GM12875 (cell line): ENCODE results near the gene FGGY.

Experiments used
- H3K4me3 ChIP-seq: one replicate; pipeline ENCODE4 v1.5.1; 2011; ENCODE audit warnings: low read depth, low read length, control low read depth
- TF ChIP-seq, protein P1 (sequence below): IDR thresholded peaks from 2 replicates; pipeline ENCODE4 v1.5.1; 2011; ENCODE audit warnings: low read depth, mild to moderate bottlenecking, control low read depth, inconsistent platforms, low read length, moderate library complexity, borderline replicate concordance; ENCODE audit not compliant: insufficient read depth

Gene FGGY

DNA sequence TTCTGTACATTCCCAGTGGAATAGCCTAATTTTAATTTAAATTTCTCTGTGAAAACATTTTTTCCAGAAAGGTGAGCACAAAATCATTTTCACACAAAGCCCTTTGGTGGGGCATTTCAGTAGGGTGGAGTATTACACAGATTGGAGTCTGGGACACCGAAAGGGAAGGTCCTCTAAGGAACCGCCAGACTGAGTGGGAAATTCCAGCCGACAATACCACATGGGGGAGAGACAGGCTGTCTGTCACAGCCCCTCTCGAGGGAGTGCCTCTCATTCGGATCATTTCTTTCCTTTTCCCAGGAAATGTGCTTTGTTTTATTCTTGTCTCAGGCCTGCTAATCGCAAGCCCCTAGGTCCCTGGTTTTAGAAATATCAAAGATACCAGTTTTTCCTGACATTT, 367.3 kb downstream of the FGGY start:
- TF ChIP-seq, protein P1, sequence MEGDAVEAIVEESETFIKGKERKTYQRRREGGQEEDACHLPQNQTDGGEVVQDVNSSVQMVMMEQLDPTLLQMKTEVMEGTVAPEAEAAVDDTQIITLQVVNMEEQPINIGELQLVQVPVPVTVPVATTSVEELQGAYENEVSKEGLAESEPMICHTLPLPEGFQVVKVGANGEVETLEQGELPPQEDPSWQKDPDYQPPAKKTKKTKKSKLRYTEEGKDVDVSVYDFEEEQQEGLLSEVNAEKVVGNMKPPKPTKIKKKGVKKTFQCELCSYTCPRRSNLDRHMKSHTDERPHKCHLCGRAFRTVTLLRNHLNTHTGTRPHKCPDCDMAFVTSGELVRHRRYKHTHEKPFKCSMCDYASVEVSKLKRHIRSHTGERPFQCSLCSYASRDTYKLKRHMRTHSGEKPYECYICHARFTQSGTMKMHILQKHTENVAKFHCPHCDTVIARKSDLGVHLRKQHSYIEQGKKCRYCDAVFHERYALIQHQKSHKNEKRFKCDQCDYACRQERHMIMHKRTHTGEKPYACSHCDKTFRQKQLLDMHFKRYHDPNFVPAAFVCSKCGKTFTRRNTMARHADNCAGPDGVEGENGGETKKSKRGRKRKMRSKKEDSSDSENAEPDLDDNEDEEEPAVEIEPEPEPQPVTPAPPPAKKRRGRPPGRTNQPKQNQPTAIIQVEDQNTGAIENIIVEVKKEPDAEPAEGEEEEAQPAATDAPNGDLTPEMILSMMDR: no peak
- no peak overlapping the region for H3K4me3 ChIP-seq

DNA sequence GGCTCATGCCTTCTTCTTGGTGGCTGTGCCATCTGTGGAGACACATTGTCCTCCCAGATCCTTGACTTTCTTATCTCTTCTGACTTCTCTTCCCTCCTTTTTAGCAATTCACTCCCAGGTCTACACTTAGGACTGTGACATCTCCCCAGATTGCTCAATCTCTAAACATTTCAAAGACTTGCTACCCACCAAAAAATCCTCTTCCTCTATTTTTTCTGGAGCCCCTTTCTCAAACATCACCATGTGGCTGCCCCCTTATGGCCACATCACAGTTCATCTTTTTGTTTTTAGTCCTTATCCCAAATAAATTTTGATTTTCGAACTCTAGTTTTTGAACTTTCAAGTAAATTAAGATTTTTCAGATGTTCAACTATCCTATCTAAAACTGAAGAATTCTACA, 369.2 kb downstream of the FGGY start:
- TF ChIP-seq, protein P1: no peak
- H3K4me3 ChIP-seq: no peak overlapping the region

DNA sequence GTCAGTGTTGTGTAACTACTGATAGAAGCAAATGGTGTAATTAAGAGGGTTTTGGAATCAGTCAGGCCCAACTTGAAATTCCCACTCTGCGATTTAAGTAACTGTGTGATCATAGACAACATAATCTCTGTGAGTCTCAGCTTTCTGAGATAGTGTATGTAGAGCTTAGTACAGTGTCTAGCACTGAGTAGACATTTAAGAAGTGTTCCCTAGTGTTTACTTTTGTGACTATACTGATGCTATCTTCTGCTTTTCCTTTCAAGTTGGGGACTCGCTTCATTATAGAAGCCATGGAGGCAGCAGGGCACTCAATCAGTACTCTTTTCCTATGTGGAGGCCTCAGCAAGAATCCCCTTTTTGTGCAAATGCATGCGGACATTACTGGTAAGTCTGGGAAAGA, 370.1 kb downstream of the FGGY start:
- TF ChIP-seq, protein P1: no peak
- no peak overlapping the region for H3K4me3 ChIP-seq

DNA sequence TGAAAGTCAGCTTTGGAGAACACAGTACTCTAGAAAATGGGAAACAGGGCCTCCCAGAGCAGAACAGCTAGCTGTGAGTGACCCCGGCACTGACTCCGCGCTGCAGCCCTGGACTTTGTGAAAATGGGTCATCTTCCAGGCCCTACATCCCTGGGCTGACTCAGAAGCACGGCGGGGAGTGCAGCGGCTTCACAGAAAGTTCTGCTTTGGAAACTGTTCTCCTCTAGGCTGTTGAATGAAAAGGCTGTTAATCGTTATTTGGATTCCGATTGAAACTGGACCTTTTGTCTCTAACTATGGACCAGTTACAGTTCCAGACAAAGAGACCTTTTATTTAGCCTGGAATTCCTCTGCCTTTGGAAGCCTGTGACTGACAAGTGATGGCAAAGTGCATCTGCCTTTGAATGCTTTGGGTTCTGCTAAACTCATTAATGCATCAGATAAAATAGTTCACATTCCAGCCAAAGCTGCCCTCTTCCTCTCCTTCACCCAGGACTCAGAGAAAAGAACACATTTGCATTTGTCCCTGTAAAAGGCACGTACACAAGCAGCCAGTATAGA, 372.9 kb downstream of the FGGY start:
- H3K4me3 ChIP-seq: no peak overlapping the region
- TF ChIP-seq, protein P1: no peak

DNA sequence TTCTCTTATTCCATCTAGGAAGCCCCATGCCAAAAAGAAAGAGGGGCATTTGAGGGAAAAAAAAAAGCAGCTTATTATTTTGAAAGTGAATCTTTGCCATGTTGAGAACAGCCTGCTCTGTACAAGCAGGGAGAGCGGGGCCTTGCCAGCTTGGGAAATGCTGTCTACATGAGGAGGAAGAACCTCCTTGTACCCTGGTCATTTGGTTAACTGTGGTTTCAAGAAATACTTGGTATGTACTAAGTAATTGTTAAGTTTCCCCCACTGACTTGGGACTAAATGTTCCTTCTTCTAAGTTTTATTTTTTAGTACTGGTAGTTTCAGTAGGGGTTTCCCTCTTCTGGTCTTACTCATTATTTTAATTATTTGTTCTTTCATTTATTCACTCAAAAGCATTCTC, 373.8 kb downstream of the FGGY start:
- no peak overlapping the region for H3K4me3 ChIP-seq
- TF ChIP-seq, protein P1: no peak

DNA sequence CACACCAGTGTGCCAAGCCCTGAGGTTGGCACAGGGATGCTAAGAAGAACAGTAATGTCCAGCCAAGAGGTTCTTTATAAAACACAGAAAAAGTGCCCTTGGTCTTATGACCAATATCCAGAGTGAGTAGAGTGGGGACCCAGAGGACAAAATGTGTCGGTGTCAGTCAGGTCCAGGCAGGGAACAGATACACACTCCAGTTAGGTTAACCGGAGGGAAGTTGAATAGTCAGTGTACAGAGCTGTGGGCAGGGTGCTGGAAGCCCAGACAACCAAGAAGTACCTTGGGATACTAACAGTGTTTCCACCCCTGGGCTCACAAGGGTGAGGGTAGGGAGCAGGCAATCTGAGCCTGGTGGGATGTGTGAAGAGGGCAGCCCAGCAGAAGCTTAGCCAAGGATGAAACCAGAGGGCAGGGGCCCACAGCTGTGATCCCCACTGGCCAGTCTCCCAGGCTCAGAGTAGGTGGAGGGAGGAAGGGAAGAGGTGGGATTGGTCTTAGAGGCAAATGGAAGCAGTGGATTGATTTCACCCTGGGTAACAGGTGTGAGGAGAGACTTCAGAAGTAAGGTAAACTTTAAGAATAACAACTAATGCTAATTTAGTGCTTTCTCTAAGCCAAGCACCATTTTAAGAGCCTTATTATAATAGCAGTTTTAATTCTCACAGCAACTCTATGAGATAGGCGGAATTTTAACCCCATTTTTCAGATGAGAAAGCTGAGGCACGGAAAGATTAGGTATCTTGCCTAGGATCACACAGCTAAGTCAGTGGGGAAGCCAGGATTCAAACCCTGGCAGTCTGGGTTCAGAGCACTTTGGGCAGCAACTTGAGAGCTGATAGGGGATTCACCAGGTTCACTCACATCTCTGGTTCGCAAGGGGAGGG, 374.4 kb downstream of the FGGY start:
- TF ChIP-seq, protein P1: no peak
- no peak overlapping the region for H3K4me3 ChIP-seq

DNA sequence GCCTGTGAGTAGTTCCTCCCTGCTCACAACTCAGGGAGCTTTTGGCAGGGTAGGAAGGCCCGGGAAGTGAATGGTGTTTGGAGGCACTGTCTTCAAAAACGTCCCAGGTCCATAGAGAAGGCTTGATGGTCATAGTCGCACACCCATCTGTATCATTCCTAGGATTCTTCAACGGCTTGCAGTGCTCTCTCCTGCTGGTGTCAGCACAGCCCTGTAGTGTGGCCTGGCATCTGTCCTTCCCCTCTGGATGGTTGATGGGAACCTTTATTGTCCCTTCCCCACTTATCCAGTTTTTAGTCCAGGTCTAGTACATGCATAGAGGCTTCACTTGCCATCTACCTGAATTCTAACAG, 375.0 kb downstream of the FGGY start:
- TF ChIP-seq, protein P1: no peak
- no peak overlapping the region for H3K4me3 ChIP-seq
